ENCODE data around the gene NUP93. TPM values are rescaled to one million over a fixed set of nuclear protein-coding genes. Genes with fewer than 3 reads are reported as not detected.
A peak's percentile ranks its signal among the peaks of the same experiment; 100 is the strongest.
"Not testable (repeated sequence)": the region's sequence is repeated elsewhere in the genome, so short reads cannot be mapped to it uniquely, and the experiment has no call there.

The NUP93 gene
- polyA plus RNA-seq, 4 donors, result 71.2 to 81.7 (median 72.5) TPM

DNA sequence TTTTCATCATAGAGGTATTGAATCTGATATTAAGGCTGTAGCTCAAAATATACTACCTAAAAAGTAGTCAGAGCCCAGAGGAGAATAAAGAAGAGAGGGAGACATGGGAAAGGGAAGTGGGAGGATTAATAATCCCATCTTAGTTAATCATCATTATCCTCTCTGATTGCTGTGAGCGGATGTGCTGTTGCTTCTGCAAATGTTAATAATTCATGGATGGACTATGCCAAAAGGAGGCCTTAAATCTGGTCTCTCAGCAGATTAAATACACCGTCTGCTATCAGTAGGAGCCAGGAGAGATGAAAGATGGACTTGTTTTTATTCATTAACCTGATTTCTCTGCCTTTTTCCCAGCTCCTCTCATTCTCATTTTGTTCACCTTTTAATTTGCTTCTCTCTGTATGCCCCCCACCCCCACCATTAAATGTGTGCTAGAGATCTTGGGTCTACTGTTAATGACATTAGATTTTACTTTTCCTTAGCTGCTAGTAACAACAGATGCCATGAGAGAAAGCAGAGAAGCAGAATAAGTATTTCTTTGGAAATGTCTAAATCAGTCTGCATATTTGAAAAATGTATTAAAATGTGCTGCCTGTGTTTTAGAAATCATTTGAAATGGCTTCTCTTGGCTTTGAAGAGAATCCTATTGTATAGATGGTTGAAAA lies 44.2 kb downstream of the NUP93 start:
- no peak for DNase-seq (ENCODE audit: low read depth in 4 of 4, low spot score in 3 of 4)

DNA sequence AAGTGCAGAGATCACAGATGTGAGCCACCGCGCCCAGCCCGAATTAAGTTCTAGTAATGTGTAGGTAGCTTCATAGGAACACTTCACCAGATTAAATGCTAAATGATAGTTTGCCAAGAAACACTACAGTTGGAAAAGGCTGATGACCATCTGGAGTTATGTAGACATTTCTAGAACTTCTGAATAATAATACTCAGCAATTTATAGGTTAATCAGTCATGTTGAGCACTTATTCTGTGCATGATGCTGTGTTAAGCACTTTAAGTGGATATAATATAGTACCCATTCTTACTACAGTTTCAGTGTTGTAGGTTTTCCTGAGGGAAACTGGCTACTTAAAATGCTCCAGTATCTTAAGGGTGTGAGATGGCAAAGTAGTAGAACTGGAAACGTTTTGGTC lies 45.2 kb downstream of the NUP93 start:
- no peak for DNase-seq (ENCODE audit: low read depth in 4 of 4, low spot score in 3 of 4)

DNA sequence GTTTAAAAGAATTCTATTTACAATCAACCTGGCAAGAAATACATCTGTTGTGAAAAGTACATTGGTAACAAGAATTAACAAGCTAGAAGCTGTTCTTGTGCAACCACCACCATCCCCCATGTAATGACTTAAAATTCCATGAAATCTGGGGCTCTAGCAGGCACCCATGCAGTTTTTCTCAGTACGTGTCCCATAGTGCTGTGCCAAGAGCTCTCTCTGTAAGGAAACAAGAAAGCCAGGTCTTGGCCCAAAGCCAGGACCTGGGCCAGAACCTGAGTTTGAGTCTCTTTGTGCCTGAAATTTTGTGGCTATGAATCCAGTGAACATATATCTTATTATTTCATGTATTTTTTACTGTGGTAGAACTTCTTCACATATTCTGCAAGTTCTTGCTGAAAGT lies 46.6 kb downstream of the NUP93 start:
- no peak for DNase-seq (ENCODE audit: low read depth in 4 of 4, low spot score in 3 of 4)

DNA sequence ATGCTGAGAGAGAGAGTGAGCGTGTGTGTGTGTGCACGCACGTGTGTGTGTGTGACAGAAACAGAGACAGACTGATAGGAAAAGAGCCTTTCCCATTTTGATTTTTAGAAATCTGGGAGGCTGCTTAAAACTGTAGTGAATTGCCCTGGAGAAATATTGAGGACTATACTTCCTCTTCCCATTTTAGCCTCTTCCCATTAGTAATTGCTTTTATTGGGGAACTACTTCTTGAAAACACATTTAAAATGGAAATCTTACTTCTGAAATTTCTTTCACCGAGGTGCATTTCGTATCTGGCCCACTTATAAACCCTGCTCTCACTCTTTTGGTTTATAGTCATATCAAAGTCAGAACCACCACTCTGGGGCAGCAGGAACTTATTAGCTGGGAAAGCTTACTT lies 47.1 kb downstream of the NUP93 start:
- DNase-seq (ENCODE audit: low read depth in 4 of 4, low spot score in 3 of 4), result no peak

DNA sequence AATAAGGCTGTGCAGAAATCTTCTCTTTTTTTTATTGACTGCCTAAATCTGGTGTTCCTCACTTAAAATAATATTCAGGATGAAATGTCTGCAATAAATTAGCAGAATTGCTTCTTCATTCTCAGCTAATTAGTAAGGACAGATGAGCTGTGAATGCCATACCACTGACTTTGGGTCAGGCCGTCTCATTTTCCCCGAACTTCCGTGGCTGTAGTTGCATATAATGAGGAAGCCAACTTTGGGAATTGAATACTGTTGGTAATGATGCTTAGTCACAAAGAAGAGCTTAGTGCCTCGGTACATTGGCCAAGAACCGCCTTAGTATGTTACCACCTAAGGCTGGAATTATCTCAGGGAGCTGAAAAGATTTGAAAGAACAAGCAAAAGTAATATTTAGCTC lies 47.6 kb downstream of the NUP93 start:
- no peak for DNase-seq (ENCODE audit: low read depth in 4 of 4, low spot score in 3 of 4)

DNA sequence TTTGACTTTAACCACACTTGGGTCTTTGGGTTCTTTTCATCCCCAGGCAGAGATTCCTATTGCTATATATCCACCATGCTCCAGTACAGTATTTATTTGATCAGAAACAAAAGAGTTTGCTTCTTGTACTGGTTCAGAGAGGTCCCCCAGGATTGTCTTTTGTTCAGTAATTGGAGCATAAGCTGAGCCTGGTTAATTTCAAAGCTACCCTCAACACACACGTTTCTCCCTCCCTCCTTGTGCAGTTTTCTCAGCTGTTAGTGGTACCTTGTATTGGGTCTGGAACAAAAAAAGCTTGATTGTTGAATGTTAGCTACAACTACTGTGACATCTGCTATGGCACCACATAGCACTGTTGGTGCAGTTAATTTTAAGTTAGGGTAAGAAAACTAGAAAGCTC lies 50.0 kb downstream of the NUP93 start:
- no peak for DNase-seq (ENCODE audit: low read depth in 4 of 4, low spot score in 3 of 4)

DNA sequence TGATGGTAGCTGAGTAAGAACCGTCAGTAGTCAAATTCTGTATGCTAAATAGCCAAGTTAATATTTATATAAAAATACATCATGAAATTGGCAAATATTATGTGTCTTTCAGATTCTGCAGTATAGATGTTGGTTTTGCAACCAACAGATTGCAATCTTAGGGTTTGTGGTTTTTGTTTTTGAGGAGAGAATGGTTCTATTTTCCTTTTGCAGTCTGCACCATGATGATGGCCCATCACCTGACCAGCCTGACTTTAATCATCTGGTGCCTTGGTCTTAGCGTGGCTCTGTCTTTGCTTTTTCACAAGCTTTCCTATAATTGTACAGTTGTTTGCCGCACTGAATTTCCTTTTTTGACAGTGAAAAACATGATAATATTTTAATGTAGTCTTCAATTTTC lies 50.7 kb downstream of the NUP93 start:
- DNase-seq (ENCODE audit: low read depth in 4 of 4, low spot score in 3 of 4), result no peak

DNA sequence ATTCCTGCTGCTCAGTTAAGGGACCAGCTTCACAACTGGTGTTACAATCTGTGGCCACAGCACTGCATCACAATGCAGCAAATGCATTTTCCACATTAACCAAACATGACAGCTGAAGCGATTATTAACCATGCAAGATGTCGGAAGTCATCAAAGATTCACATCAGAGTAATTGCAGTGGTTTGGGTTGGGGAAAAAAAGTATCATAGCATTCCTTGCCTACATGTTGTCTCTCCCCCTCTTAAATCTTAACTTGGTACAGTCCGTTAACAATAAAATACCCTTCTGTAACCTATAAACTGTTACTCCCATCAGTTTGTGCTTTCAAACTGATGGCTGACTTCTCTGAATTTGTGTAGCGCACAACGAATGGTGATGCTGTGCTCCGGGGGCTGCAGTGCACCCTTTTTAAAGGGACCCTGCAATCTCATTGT lies 51.6 kb downstream of the NUP93 start:
- peak in 1 of 4 donors; percentile 40 for DNase-seq (ENCODE audit: low read depth in 4 of 4, low spot score in 3 of 4)

DNA sequence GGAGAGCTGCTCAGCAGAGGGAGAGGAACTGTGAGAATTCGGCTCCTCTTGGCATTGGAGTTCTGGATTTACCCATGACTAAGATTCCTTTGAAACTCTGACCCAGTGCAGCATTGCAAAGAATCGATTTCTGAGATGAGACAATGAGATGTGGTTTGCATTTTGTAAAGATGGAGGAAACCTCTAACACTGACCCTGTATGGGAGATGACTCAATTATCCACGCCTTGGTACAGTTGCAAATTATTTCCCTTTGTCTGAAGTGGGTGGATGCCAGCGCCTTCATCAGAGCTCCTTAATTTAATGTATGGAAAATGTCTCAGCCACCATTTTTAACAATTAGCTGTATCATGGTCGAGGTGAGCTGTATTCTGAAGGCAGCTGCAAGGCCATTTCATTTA lies 53.4 kb downstream of the NUP93 start:
- no peak for DNase-seq (ENCODE audit: low read depth in 4 of 4, low spot score in 3 of 4)

DNA sequence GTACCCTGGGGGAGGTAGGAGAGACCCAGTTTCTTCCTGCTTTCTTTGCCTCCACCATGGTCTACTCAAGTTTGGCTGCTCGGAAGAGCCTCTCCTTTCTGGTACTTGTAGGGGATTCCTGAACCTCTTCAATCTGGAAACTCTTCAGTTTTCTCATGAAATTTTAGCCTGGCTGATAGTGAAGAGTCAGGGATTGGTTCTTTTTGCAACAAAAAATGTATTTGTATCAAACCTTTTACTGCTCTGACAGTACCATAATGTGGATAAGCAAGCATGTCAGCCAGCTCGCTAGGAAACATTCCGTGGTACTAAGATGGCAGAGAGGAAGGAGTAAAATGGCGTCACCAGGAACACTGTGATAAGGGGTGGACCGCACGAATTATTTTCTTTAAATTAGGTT lies 55.4 kb downstream of the NUP93 start:
- no peak for DNase-seq (ENCODE audit: low read depth in 4 of 4, low spot score in 3 of 4)

DNA sequence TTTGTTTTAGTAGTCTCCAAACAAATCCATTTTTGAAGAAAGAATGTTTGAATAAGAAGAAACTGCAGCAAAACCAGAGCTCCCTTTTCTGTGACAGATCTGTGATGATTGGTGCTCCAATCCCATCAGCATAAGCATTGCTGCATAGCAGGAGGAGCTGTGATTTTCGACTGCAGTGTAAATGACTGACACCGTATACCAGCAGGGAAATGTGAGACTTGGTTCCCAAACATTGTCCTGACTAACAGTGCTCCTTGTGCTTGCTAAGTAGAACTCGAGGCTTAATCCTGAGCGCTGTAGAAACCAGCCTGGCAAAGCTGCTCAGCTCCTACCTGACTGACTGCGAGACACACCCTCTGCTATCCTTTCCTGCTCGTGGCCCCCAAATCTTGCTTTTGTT lies 57.2 kb downstream of the NUP93 start:
- no peak for DNase-seq (ENCODE audit: low read depth in 4 of 4, low spot score in 3 of 4)

DNA sequence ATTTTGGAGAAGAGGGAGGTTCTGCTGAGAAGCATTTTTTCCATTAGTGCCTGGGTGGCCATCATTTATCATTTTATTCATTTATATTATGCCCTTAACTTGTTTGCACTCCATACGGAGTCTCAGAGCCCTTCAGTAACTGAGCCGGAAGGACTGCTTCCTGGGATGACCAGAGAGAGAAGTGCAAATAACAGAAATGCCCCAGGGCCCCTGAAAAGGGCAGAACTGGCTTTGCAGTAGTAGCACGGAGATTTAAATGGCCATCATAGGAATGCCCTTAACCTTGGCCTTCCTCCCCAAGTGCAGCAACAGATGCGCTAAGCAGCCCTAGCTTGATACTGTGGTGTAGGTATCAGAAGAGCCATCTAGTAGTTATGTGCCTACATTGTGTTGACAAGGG lies 58.5 kb downstream of the NUP93 start:
- no peak for DNase-seq (ENCODE audit: low read depth in 4 of 4, low spot score in 3 of 4)

DNA sequence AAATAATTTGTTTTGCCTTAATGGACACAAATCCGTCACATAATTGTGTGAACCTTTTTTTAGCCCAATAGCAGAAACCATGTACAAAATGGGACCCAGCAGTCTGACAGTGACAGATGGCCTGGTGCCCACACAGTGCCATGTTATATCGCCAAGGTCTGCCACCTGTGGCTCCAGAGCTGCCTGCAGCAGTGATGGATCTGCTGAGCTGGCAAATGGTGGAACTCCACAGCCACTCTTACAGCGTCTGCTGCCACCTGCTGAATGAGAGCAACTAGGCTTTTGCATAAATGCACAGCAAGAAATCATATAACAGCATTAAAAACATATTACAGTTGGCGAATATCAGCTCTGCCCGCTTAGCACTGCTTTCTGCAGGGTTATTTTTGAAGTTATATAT lies 59.4 kb downstream of the NUP93 start:
- peak in 1 of 4 donors; percentile 18 for DNase-seq (ENCODE audit: low read depth in 4 of 4, low spot score in 3 of 4)

DNA sequence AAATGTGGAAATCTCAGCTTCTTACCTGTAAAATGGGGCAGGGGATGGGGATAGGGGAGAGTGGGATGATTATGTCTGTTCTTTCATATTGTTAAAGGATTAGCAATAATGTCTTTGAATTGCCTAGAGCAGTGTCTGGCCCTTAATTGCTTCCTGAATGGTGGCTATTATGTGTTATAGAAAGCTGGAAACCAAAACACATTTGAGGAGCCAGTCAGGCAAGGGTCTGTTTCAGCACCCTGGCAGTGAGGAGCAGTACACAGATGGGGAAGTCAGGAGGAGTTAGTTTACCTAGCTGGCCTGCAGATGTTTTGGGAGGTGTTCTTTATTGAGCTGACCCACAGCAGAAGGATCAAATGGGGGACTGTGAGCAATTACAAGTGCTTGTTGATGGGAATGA lies 63.0 kb downstream of the NUP93 start:
- no peak for DNase-seq (ENCODE audit: low read depth in 4 of 4, low spot score in 3 of 4)

DNA sequence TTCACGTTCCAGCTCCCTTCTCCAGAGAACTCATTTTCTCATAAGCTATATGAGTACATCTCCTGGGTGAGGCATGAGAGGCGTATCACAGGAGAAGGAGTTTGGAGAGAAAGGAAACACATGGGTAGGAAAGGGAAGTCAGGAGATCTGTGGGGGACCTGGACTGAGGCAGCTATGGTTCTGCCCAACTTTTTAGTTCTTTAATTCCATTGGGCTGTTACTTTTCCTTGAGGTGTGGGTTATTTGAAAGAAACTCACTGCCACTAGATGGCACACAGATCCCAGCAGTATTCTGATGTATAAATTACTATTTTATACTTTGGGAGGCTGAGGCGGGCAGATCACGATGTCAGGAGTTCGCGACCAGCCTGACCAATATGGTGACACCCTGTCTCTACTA lies 63.6 kb downstream of the NUP93 start:
- no peak for DNase-seq (ENCODE audit: low read depth in 4 of 4, low spot score in 3 of 4)

DNA sequence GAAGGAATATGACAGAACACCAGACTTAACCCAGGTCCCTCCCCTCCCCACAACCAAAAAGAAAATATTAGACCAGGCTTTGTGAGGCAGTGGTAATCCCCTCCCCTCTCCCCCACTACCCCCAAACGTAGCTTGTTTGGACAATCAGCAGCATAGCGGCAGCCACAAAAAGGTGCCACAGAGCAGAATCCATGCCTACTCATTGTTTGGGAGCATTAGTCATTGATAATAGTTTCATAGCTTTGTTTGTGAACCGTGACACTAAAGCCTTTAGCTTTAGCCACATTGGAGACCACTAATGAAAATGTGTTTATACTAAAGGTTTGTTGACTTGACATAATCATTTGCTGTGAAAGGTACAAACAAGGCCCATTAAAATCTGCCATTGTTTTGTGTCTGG lies 65.1 kb downstream of the NUP93 start:
- DNase-seq (ENCODE audit: low read depth in 4 of 4, low spot score in 3 of 4), result no peak

DNA sequence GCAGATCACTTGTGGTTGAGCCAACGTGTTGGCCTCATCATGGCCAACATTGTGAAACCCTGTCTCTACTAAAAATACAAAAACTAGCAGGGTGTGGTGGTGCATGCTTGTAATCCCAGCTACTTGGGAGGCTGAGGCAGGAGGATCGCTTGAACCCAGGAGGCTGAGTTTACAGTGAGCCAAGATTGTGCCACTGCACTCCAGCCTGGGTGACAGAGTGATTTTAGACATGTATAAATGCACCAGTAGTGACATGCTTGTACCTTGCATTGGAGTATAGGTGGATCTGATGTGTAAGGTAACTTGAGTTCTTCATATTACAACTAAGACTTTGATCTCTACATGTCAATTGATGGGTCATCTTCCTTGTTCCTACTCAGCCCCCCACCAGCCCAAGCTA lies 67.1 kb downstream of the NUP93 start:
- DNase-seq (ENCODE audit: low read depth in 4 of 4, low spot score in 3 of 4), result not testable (repeated sequence)

DNA sequence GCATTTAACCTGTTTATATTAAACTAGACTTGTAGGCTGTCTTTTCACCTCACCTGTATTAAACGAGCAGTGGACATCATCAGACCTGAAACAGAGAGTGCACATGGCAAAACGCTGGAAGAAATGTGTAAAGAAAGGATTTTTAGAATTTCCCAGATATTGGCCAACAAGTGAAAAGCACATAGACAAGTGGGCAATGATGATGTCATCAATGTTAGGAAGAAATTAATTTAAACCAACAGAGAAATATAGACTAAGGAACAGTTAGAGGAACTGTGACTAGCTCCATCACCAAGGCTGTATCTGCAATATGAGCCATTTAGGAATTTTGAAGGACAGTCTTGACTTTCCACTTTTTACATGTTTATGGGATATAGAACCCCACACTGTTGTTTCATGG lies 67.9 kb downstream of the NUP93 start:
- DNase-seq (ENCODE audit: low read depth in 4 of 4, low spot score in 3 of 4), result no peak

DNA sequence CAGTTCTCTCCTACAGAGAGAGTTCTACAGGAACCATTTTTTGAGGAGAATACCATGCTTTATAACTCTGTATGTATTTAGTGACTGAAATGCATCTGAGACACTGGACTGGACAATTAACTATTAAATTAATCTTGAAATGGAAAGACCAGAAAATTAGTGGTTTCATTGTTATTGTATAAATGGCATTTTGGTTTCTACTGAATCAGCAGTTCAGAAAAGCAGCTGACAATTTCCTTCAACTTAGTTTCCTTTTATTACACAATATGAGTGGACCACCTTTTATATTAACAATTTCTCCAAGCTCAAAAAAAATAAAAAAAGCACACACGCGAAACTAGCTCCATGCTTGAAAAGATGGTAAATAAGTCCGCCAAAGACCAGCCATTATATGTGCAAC lies 69.0 kb downstream of the NUP93 start:
- DNase-seq (ENCODE audit: low read depth in 4 of 4, low spot score in 3 of 4), result no peak

DNA sequence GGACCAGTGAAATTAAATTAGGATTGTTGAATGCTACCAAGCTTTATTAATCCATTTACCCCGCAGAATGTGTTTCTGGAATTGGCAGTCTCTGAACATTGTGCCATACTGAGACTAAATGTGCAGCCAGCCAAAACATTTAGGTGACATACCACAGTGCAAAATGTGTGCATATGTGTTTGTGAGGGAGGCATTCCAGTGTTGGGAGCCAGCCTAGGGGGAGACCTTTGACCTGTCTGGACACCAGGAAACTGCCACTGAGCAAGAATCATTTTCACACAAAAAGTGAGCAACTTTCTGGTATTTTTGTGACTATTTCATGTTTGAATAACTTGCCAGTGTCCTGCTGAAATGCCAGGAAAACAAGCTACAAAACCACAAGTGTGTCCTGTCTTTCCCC lies 70.4 kb downstream of the NUP93 start:
- no peak for DNase-seq (ENCODE audit: low read depth in 4 of 4, low spot score in 3 of 4)

DNA sequence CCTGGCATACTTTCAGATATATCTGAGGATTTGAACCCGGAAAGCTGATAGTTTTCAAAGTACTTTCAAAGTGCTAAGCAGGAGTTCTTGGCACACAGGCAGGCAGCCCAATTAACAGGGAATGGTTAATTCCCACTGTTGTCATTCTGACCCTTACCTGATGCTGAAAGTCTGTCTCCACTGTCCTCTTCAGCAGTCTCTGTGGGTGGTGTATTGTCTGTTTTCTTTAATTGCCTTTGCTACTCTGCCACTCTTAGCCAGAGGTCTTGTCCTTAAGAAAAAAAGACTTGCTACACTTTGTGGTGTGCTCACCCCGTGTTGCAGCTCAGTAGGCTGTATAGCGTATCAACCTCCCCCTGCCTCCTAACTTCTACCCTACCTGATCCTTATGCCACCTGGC lies 71.8 kb downstream of the NUP93 start:
- no peak for DNase-seq (ENCODE audit: low read depth in 4 of 4, low spot score in 3 of 4)

DNA sequence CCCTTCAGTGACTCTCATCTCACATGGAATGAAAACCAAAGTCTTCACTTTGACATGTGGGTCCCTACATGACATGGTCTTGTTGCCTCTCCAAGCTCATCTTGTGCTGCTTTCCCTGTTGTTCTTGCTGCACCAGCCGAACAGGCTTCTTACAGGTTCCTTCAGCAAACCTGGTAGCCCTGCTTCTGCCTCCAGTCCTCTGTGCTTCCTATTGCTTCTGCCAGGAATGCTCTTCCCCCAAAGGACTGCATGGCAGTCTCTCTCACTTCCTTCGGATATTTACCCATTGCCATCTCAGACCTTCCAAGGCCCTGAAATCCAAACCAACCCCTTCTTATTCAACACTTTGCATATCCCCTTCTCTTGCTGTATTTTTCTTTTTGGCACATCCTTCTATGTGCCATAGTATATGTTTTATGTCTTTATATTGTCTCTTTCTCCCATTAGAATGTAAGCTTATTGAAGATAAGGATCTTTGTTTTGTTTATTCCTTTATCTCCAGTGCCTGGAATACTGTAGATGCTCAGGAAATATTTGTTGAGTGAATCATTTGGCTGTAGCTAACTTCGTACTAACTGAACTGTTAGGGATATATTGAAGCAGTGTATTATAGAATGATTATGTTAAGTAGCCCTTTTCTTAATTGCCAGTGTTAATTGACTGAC lies 77.2 kb downstream of the NUP93 start:
- no peak for DNase-seq (ENCODE audit: low read depth in 4 of 4, low spot score in 3 of 4)

DNA sequence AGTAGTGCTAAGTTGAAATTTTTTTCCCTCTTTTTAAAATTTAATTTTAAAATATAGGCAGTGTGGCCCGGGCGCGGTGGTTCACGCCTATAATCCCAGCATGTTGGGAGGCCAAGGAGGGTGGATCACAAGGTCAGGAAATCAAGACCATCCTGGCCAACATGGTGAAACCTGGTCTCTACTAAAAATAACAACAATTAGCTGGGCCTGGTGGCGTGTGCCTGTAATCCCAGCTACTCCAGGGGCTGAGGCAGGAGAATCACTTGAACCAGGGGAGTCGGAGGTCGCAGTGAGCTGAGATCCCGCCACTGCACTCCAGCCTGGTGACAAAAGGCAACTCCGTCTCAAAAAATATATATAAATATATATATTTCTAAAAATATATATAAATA lies 77.7 kb downstream of the NUP93 start:
- DNase-seq (ENCODE audit: low read depth in 4 of 4, low spot score in 3 of 4), result not testable (repeated sequence)

All from right renal pelvis (tissue), 4 donors.